ENCODE data around the gene CINP.

CINP gene

GRCh38 chr14:102362545-102363181 lies at the start of gene CINP, which contains the start of gene TECPR2:
CINP (minus strand) TSS chr14:102362890; CDS start chr14:102362851, 39 bp downstream.
TECPR2 (plus strand) TSS chr14:102362941; CDS start chr14:102376722, 13,781 bp downstream.
- DNase-seq, result peak; percentile 86

GRCh38 chr14:102408724-102409123 lies 46.0 kb upstream of the CINP start:
- no peak for DNase-seq

GRCh38 chr14:102407258-102407657 lies 44.6 kb upstream of the CINP start:
- no peak for DNase-seq

GRCh38 chr14:102403028-102403427 lies 40.3 kb upstream of the CINP start:
- DNase-seq, result no peak

- no peak for DNase-seq
These were observed 33.8 kb upstream of the CINP start for GRCh38 chr14:102396521-102396920.

GRCh38 chr14:102394717-102395375 lies 32.2 kb upstream of the CINP start:
- DNase-seq, result no peak

- DNase-seq, result no peak
These were observed 29.8 kb upstream of the CINP start for GRCh38 chr14:102392506-102392905.

- no peak for DNase-seq
These were observed 27.6 kb upstream of the CINP start for GRCh38 chr14:102390064-102390855.

GRCh38 chr14:102389246-102389645 lies 26.6 kb upstream of the CINP start:
- no peak for DNase-seq

GRCh38 chr14:102387086-102387485 lies 24.4 kb upstream of the CINP start:
- DNase-seq, result no peak

GRCh38 chr14:102378830-102379229 lies 16.1 kb upstream of the CINP start:
- no peak for DNase-seq

- DNase-seq, result no peak
These were observed 15.0 kb upstream of the CINP start for GRCh38 chr14:102377696-102378095.

- DNase-seq, result no peak
These were observed 12.4 kb upstream of the CINP start for GRCh38 chr14:102375119-102375518.

GRCh38 chr14:102374264-102374663 lies 11.6 kb upstream of the CINP start:
- no peak for DNase-seq

- DNase-seq, result no peak
These were observed 10.4 kb upstream of the CINP start for GRCh38 chr14:102373110-102373509.

GRCh38 chr14:102371361-102371760 lies 8.7 kb upstream of the CINP start:
- DNase-seq, result no peak

- DNase-seq, result no peak
These were observed 7.7 kb upstream of the CINP start for GRCh38 chr14:102370305-102370809.

- DNase-seq, result peak; percentile 1
These were observed 673 bp upstream of the CINP start for GRCh38 chr14:102363182-102363943.

- DNase-seq, result no peak
These were observed 606 bp downstream of the CINP start for GRCh38 chr14:102362084-102362483.

GRCh38 chr14:102360388-102360787 lies 2.3 kb downstream of the CINP start:
- no peak for DNase-seq

- no peak for DNase-seq
These were observed 3.3 kb downstream of the CINP start for GRCh38 chr14:102359341-102359740.

- DNase-seq, result no peak
These were observed 6.4 kb downstream of the CINP start for GRCh38 chr14:102356280-102356679.

GRCh38 chr14:102353126-102353619 lies 9.5 kb downstream of the CINP start:
- DNase-seq, result no peak

All from kidney glomerular epithelial cell (primary cell).